ENCODE data around the gene FMN1. TPM values are rescaled to one million over a fixed set of nuclear protein-coding genes. Genes with fewer than 3 reads are reported as not detected.

The FMN1 gene
- total and polyA plus RNA-seq, 12 donors, result 0.22 to 5.5 (median 3.3) TPM

DNA sequence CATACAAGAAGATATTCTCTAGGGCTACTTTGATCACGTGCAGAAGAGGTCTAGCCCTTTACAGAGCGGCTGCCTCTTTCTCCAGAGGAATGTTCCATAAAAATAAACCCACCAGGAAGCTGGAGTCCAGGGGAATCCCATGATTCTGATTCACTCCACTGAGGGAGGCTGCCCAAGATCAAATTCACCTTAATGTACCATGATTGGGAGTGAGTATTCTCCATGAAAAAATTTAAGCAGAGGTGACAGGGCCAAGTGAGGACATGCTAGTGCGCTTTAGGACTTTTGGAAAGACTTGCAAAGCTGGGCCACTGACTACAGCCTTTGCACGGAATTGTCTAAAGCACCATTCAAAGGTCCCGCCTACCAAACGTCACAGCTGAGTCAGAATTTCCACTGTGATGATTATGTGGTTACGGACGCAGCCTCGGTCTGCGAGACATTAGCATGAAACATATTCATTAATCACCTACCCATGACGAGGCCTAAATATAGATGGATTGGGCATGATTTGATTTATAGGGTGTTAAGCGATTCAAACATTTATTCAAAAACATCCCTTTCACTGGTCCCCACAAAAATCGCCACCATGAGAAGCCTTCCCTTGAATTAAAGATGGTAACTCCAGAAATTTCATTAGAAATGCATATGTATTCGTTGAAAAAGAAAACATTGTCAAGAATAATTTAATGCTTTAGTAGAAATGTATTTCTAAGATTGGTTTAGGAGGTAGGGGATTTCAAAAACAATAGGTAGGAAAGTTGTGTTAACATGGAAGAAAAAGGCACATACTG is 324.1 kb downstream of the FMN1 start:
- Histone ChIP-seq H3K4me1 (peaks cover 0 to 16% (median 0%) of the 10 kb centered on the region in 9 donors), H3K36me3 (no peaks in the 10 kb centered on the region), H3K4me3 (no peak overlapping the region), H3K27ac (peak overlapping the region in 1 of 10 donors; percentile 36), H3K9me3 (no peaks in the 10 kb centered on the region), H3K27me3 (no peaks in the 10 kb centered on the region)
- WGBS, 2 donors, result 84 to 86% methylated on average over 14 of the region's 14 CpGs
- DNase-seq (no peak), ATAC-seq (no peak)
- intact Hi-C loops (cut with DNase I), result no loop called here
- TF ChIP-seq, protein P1, sequence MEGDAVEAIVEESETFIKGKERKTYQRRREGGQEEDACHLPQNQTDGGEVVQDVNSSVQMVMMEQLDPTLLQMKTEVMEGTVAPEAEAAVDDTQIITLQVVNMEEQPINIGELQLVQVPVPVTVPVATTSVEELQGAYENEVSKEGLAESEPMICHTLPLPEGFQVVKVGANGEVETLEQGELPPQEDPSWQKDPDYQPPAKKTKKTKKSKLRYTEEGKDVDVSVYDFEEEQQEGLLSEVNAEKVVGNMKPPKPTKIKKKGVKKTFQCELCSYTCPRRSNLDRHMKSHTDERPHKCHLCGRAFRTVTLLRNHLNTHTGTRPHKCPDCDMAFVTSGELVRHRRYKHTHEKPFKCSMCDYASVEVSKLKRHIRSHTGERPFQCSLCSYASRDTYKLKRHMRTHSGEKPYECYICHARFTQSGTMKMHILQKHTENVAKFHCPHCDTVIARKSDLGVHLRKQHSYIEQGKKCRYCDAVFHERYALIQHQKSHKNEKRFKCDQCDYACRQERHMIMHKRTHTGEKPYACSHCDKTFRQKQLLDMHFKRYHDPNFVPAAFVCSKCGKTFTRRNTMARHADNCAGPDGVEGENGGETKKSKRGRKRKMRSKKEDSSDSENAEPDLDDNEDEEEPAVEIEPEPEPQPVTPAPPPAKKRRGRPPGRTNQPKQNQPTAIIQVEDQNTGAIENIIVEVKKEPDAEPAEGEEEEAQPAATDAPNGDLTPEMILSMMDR (IDR thresholded peaks at IDR 0.05), result no peak

DNA sequence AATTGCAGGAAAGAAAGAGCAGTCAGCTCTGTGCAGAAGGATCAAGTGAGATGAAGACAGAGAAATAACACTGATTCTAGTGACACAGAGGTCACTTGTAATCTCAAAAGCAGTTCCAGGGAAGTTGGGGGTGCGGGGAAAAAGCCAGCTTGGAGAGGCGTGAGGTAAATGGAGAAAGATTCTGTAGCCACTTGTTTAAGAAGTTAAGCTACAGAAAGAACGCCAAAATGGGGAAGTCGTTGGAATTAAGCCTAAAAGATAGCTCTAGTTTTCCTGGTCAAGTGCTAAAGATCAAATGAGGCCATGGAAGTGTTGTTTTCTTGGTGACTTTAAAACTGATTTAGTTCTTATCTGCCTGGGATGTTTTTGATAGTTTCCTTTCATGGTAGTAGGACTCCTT is 324.7 kb downstream of the FMN1 start:
- H3K4me1 ChIP-seq, result peaks cover 0 to 16% (median 0%) of the 10 kb centered on the region in 9 donors
- WGBS, 2 donors, result 42 to 55% methylated on average over 4 of the region's 4 CpGs
- intact Hi-C loops (cut with DNase I), result no loop called here
- H3K9me3 ChIP-seq, result no peaks in the 10 kb centered on the region
- no peak overlapping the region for H3K4me3 ChIP-seq
- no peaks in the 10 kb centered on the region for H3K36me3 ChIP-seq
- TF ChIP-seq, protein P1 (IDR thresholded peaks at IDR 0.05), result no peak
- ATAC-seq (no peak), DNase-seq (no peak)
- no peaks in the 10 kb centered on the region for H3K27me3 ChIP-seq
- H3K27ac ChIP-seq, result peak overlapping the region in 1 of 10 donors; percentile 36

DNA sequence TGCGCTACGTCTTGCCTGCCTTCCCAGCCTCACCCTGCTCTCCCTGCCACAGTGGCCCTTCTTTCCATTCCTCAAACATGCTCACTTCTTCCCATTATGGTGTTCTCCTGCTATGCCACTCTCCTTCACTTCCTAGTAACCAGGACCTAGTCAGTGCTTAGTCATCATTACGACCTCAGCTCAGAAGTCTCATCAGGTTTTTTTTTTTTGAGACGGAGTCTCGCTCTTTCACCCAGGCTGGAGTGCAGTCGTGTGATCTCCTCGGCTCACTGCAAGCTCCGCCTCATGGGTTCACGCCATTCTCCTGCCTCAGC is 327.2 kb downstream of the FMN1 start:
- DNase-seq (no peak), ATAC-seq (peak in 1 of 8 donors; percentile 42)
- H3K36me3 ChIP-seq, result no peaks in the 10 kb centered on the region
- no peak overlapping the region for H3K4me3 ChIP-seq
- H3K4me1 ChIP-seq, result peaks cover 0 to 15% (median 0%) of the 10 kb centered on the region in 9 donors
- intact Hi-C loops (cut with DNase I), result no loop called here
- H3K27ac ChIP-seq, result peak overlapping the region in 1 of 10 donors; percentile 45
- no peaks in the 10 kb centered on the region for H3K9me3 ChIP-seq
- WGBS, 2 donors, result 85 to 90% methylated on average over 9 of the region's 9 CpGs
- TF ChIP-seq, protein P1 (IDR thresholded peaks at IDR 0.05), result no peak
- H3K27me3 ChIP-seq, result no peaks in the 10 kb centered on the region

DNA sequence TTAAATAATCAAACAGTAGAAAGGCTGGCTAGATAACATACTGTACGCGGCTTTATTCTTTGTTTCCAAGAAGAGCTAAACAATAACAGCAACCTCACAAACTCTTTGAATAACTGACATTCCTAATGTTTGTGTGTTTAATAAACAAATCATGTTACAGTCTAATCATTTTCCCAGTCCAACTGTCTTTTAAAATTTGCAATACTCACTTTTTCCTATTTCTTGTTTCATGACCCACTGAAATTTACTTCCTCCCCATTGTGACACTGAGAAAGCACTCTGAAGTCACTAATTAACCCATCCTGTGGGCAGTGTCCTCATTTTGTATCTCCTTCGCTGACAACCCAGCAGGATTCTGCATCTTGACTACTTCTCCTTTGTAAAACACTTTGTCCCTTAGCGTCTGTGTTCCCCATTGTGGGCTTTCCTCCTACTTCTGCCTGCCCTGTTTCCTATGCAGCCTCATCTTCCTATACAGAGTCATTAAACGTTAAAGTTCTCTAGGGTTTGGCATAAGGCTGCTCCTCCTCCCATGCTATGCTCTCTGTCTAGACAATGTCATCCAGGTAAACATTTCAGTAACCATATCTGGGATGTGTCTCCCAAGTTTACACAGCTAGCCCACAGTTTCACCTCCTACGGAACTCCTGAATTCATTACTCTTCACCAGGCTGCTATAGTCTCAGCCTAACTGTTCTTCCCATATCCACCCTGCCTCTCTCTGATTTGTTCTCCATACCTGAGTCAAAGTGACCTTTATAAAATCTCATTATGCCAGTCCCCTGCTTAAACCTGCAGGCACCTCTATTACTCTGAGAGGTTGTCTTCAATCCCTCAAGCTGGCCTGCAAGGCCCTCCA is 327.8 kb downstream of the FMN1 start:
- peaks cover 0 to 14% (median 0%) of the 10 kb centered on the region in 9 donors for H3K4me1 ChIP-seq
- H3K27ac ChIP-seq, result peak overlapping the region in 1 of 10 donors; percentile 45
- H3K36me3 ChIP-seq, result no peaks in the 10 kb centered on the region
- intact Hi-C loops (cut with DNase I), result no loop called here
- WGBS, 2 donors, result 70 to 73% methylated on average over 6 of the region's 6 CpGs
- TF ChIP-seq, protein P1 (IDR thresholded peaks at IDR 0.05), result no peak
- H3K9me3 ChIP-seq, result no peaks in the 10 kb centered on the region
- DNase-seq (no peak), ATAC-seq (peak in 3 of 8 donors; percentile 16 to 37 (median 18))
- no peaks in the 10 kb centered on the region for H3K27me3 ChIP-seq
- no peak overlapping the region for H3K4me3 ChIP-seq
